ENCODE measurements around the gene RARRES2.

DNA sequence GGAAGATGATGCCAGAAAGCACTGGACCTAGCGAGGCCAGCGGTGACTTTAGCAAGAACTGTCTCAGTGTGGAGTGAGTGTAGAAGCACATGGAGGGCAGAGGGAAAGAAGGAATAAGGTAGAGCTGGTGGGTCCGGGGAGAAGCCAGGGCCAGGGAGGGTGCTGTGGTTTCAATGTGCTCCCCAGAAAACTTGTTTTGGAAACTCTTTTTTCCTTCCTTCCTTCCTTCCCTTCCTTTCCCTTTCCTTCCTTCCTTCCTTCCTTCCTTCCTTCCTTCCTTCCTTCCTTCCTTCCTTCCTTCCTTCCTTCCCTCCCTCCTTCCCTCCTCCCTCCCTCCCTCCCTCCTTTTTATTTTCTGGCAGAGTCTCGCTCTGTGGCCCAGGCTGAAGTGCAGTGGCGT lies 5.5 kb upstream of the RARRES2 start:
- TF ChIP-seq, protein P1, sequence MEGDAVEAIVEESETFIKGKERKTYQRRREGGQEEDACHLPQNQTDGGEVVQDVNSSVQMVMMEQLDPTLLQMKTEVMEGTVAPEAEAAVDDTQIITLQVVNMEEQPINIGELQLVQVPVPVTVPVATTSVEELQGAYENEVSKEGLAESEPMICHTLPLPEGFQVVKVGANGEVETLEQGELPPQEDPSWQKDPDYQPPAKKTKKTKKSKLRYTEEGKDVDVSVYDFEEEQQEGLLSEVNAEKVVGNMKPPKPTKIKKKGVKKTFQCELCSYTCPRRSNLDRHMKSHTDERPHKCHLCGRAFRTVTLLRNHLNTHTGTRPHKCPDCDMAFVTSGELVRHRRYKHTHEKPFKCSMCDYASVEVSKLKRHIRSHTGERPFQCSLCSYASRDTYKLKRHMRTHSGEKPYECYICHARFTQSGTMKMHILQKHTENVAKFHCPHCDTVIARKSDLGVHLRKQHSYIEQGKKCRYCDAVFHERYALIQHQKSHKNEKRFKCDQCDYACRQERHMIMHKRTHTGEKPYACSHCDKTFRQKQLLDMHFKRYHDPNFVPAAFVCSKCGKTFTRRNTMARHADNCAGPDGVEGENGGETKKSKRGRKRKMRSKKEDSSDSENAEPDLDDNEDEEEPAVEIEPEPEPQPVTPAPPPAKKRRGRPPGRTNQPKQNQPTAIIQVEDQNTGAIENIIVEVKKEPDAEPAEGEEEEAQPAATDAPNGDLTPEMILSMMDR (conservative IDR thresholded peaks at IDR 0.05): no peak
- TF ChIP-seq EZH2 (IDR thresholded peaks at IDR 0.05; ENCODE audit: low read depth): no peak

All from PC-9 (cell line).